IPS DF 6.9 (cell line): ENCODE measurements around the gene PDK2.

ENCODE experiments used
- DNase-seq: peaks from one replicate; pipeline ENCODE4 v3.0.0-alpha.2; 2013; ENCODE audit warnings: low read depth, low spot score
- H3K27ac ChIP-seq: one replicate; pipeline ENCODE4 v1.5.1; 2013; ENCODE audit warnings: low read length, control low read depth
- H3K27me3 ChIP-seq: 2 replicates; pipeline ENCODE4 v1.6.1; 2013; ENCODE audit warnings: mild to moderate bottlenecking, low read length; ENCODE audit not compliant: control insufficient read depth, insufficient read depth
- H3K36me3 ChIP-seq: 2 replicates; pipeline ENCODE4 v1.6.1; 2013; ENCODE audit warnings: low read length; ENCODE audit not compliant: control insufficient read depth, insufficient read depth
- H3K4me1 ChIP-seq: 2 replicates; pipeline ENCODE4 v1.6.1; 2013; ENCODE audit warnings: low read length; ENCODE audit not compliant: control insufficient read depth, insufficient read depth
- H3K4me3 ChIP-seq: 2 replicates; pipeline ENCODE4 v1.5.1; 2013; ENCODE audit warnings: mild to moderate bottlenecking, low read length
- H3K9me3 ChIP-seq: 2 replicates; pipeline ENCODE4 v1.6.1; 2013; ENCODE audit warnings: low read length, inconsistent platforms; ENCODE audit not compliant: control insufficient read depth, insufficient read depth
- WGBS: extraction: QIAGEN DNeasy Blood & Tissue Kit; methylation state at CpG from one replicate; pipeline ENCODE4 v1.1.7; 2013; ENCODE audit warnings: mixed read lengths, missing lambda C conversion rate; ENCODE audit not compliant: insufficient read length, insufficient coverage; 5-methylcytosine and 5-hydroxymethylcytosine counted together

The PDK2 gene

DNA sequence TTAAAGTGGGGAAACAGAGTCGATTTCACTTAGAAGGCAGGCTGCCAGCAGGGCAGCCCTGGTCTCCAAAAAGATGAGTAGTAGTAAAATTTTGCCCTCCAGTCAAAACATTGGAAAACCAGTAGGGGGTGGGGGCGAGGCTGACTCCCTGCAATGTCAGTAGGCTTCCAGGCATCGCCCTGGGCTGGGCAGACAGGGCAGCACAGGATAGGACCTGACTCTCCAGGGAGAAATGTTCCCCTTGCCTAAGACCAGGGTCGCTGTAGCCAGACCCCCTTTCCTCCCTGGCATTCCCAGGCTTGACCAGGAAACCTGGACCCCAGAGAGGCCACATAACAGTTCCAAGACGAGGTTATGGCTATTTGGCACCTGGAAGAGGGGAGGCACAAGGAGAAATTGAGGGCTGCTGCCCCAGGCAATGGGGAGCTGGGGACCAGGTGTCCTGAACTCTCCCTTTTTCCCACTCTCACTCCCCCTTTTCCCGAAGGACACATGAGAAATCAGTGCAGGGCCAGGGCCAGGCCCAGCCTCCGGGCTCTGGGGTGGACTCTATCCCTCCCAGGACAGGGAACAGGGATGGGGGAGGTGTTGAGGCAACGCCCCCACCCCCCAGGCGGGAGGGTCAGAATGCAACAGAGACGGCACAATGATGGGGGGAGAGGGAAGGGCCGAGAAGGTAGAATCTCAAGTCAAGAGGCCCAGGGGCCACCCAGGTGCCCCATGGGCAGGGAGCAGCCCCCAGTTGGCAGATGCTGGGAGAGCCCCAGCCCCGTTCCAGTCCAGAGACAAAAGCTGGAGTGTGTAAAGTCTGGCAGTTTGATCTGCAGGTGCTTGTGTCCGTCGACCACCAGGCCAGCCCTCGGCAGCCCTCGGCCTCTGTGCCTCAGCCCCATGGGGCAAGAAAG lies 39.3 kb downstream of the PDK2 start:
- H3K36me3 ChIP-seq, result peaks cover 13% of the 10 kb centered on the region; the same call in 1 of the 2 replicates
- no peak overlapping the region for H3K27ac ChIP-seq
- no CpG with 5 or more reads among the region's 16 CpGs for WGBS
- H3K9me3 ChIP-seq, result no peaks in the 10 kb centered on the region
- H3K4me3 ChIP-seq, result no peak overlapping the region
- H3K27me3 ChIP-seq, result no peaks in the 10 kb centered on the region
- peaks cover 10% of the 10 kb centered on the region; the same call in 1 of the 2 replicates for H3K4me1 ChIP-seq
- DNase-seq, result no peak

DNA sequence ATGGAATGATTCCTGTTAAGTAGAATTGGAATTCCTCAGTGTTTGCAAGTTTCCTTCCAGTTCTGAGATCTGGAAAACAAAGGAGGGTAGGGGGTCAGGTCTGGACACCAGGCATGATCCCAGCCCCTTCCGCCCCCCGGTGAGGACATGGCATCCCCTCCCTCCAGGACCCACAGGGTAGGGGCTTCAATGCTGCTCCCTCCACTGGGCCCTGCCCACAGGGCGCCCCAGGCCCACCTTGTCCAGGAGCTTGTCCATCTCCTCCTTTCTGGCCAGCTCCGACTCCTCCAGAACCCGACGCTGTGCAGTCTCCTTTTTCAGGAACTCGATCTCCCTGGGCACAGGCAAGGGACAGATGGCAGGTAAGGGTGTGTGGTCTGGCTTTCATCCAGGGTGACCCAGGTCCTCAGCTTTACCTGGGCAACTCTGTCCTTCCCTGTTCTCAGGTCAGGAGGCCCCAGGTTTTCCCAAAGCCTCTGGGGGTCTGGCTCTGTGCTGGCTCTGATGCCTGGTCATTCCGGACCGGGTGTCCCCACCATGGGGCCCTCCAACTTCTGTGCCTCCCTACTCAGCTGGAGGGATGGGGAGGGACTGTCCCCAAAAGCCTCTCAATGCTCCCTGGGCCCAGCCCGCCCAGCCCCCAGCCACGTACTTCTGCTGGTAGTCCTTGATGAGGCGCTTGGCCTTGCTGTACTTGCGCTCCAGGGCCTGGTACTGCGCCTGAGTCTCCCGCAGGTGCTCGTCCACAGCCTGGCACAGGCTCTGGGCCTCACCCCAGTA lies 40.4 kb downstream of the PDK2 start:
- Histone ChIP-seq H3K4me1 (peaks cover 10% of the 10 kb centered on the region; the same call in 1 of the 2 replicates), H3K9me3 (no peaks in the 10 kb centered on the region), H3K36me3 (peaks cover 13% of the 10 kb centered on the region; the same call in 1 of the 2 replicates), H3K4me3 (no peak overlapping the region), H3K27ac (no peak overlapping the region), H3K27me3 (no peaks in the 10 kb centered on the region)
- DNase-seq, result no peak
- no CpG with 5 or more reads among the region's 16 CpGs for WGBS

DNA sequence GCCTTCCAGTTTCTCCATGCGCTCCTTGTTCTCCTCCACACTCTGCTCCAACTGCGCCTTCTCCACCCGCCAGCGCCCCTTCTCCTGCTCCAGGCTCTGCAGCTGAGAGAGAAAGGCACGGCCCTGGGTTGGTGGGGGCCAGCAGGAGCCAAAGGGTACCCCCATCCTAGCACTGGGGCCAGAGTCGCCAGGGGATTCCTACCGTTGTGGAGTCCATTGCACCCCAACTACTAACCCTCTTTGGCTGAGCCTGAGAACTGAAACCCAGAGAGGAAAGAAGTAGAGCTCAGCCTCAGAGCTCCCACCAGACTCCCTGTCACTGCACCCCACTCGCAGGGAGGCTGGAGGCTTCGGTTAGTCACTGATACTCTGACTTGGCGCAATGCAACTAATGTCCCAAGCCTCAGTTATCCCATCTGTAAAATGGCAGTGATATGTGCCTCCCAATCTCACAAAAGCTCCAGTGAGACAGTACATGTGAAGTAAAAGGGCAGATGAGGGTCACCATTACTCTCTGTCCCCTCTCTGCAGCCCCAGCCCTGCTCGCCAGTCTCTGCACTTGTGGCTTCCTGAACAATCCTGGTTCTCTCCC lies 41.0 kb downstream of the PDK2 start:
- Histone ChIP-seq H3K4me3 (no peak overlapping the region), H3K27ac (no peak overlapping the region), H3K27me3 (no peaks in the 10 kb centered on the region), H3K9me3 (no peaks in the 10 kb centered on the region), H3K36me3 (peaks cover 13% of the 10 kb centered on the region; the same call in 1 of the 2 replicates), H3K4me1 (peaks cover 8% of the 10 kb centered on the region; the same call in 1 of the 2 replicates)
- no CpG with 5 or more reads among the region's 11 CpGs for WGBS
- DNase-seq, result no peak

DNA sequence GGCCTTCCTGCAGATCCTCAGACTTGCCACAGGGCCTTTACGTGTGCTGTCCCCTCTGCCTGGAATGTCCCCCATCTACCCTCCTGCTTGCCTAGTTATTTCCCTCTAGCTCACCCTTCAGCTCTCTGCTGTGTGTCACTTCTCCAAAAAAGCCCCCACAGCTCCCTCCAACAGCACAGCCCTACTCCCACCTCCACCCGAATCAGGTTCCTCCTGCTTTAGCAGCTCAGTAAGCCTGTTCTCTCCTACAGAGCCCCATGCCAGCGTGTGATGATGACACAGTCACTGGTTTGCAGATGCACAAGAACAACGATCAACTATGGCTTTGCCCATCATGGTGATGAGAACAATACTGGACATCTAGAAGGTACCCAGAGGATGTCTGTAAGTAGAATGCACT lies 41.9 kb downstream of the PDK2 start:
- H3K27me3 ChIP-seq, result no peaks in the 10 kb centered on the region
- no CpG with 5 or more reads among the region's 4 CpGs for whole genome bisulfite sequencing
- peaks cover 13% of the 10 kb centered on the region; the same call in 1 of the 2 replicates for H3K36me3 ChIP-seq
- H3K4me1 ChIP-seq, result peaks cover 8% of the 10 kb centered on the region; the same call in 1 of the 2 replicates
- DNase-seq, result no peak
- no peaks in the 10 kb centered on the region for H3K9me3 ChIP-seq
- no peak overlapping the region for H3K27ac ChIP-seq
- no peak overlapping the region for H3K4me3 ChIP-seq

DNA sequence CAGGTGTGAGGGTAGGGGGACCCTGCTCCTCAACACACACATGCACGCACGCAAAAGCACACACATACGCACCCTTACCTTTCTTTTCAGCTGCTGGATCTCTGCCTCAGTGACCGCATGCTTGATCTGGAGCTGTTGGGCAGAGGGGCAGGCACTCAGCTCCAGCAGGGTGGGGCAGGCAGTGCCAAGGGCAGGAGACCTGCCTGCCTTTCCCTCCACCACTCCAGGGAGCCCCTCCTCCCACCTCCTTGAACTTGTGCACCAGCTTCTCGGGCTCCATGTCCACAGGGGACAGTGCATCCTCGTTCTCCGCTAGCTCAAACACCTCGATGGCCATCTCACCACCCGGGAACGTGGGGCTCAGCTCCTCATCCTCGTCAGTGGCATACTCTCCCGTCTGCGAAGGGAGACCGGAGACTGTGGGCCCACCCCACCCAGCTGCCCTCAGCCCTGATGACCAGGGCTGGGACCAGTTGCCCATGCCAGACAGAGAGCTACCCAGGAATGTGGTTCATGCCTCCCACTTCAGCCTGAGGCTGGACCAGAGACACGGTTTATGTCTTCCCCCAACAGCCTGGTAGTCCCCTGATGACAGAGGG lies 44.1 kb downstream of the PDK2 start:
- no peaks in the 10 kb centered on the region for H3K27me3 ChIP-seq
- WGBS, result no CpG with 5 or more reads among the region's 15 CpGs
- H3K4me3 ChIP-seq, result no peak overlapping the region
- no peak for DNase-seq
- no peaks in the 10 kb centered on the region for H3K9me3 ChIP-seq
- H3K27ac ChIP-seq, result no peak overlapping the region
- peaks cover 13% of the 10 kb centered on the region; the same call in 1 of the 2 replicates for H3K36me3 ChIP-seq
- peaks cover 2% of the 10 kb centered on the region; the same call in 1 of the 2 replicates for H3K4me1 ChIP-seq

DNA sequence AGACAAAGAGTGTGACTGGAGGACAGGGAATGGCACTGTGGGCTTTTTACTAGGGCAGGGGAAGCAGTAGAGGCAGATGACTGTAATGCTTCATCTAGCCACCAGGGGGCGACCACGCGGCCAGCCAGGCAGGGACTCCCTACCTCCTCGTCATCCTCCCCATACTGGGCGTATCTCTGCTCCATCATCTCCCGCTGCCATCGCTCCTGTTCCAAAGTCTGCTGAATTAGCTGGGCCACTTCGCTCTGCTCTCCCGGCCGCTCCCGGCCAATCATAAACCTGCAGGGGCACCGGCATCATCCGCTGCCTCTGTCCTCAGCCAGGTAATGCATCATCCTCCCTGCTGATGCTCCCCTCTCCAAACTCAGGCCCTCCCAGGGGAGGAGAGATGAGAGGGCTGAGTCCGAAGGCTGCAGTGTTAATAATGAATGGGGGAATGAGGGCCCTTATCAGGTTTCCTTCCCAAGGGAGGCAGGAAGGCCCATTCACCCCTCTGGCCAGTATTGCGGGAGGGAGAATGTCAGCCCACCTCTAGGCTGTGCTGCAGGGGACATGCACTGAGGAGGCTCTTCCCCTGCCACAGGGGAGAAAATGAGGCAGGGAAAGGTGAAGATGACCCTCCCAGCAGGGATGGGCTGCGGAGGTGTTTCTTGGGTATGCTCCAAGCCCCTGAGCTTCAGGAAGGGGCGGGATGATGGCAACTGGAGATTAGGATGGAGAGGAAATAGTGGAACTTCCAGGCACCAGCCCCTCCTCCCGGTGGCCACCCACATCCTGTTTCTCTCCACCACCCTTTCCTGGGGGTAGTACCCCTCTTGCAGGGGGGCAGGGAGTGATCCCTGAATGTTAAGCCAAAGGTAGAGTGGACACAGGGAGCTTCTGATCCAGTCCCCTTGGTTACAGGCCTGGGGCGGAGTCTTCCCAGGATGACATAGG lies 45.1 kb downstream of the PDK2 start:
- no peaks in the 10 kb centered on the region for H3K4me1 ChIP-seq
- no peak overlapping the region for H3K4me3 ChIP-seq
- H3K27ac ChIP-seq, result no peak overlapping the region
- no peaks in the 10 kb centered on the region for H3K27me3 ChIP-seq
- H3K36me3 ChIP-seq, result peaks cover 16% of the 10 kb centered on the region; the same call in 1 of the 2 replicates
- WGBS, result no CpG with 5 or more reads among the region's 19 CpGs
- no peak for DNase-seq
- H3K9me3 ChIP-seq, result no peaks in the 10 kb centered on the region

DNA sequence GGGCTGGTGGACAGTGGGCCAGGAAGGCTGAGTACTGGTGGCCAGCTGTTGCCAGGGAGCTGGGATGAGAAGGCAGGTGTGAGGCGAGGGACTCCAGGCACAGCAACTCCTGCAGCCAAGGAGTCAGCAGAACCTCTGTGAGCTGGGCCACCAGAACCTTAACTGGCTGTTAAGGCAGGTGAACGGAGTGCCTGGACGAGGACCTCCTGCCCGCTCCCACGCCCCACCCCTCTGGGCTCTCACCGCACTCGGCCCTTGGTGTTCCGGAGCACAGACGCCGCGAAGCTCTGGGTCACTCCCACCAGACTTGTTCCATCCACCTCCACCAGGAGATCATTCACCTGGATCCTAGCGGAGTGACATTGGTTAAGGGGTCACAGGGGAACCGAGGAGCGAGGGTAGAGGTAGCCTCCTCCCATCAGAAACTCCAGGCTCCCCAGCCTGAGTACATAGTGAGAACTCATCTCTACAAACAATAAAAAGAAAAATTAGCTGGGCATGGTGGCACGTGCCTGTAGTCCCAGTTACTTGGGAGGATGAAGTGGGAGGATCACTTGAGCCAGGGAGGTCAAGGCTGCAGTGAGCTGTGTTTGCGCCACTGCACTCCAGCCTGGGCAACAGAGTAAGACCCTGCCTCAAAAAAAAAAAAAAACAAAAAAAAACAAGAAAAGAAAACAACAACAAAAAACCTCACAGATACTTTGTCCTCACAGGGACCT lies 46.0 kb downstream of the PDK2 start:
- H3K4me1 ChIP-seq, result no peaks in the 10 kb centered on the region
- no peak for DNase-seq
- H3K9me3 ChIP-seq, result no peaks in the 10 kb centered on the region
- no peaks in the 10 kb centered on the region for H3K27me3 ChIP-seq
- no peak overlapping the region for H3K27ac ChIP-seq
- no CpG with 5 or more reads among the region's 16 CpGs for WGBS
- peaks cover 12% of the 10 kb centered on the region; the same call in 1 of the 2 replicates for H3K36me3 ChIP-seq
- no peak overlapping the region for H3K4me3 ChIP-seq

DNA sequence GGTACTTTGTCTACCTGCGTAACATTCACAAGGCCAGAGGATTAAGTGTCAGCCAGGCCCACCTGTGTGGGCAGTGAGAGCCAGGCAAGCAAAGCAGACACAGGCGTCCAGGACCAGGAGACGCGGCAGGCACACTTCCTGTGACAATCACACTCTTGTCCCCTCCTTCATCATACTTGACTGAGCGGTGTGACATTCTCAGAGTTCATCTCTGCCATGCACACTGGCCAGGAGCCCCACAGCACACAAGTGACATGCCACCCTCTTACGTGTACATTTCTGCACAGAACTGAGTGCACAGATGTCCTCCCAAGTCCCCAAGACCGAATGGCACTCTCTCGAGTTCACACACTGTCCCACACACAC lies 46.6 kb downstream of the PDK2 start:
- Histone ChIP-seq H3K4me1 (no peaks in the 10 kb centered on the region), H3K36me3 (peaks cover 12% of the 10 kb centered on the region; the same call in 1 of the 2 replicates), H3K27me3 (no peaks in the 10 kb centered on the region), H3K9me3 (no peaks in the 10 kb centered on the region), H3K27ac (no peak overlapping the region), H3K4me3 (no peak overlapping the region)
- WGBS, result no CpG with 5 or more reads among the region's 8 CpGs
- DNase-seq, result no peak
